SK-N-SH (cell line): Measurements from ENCODE around the gene SLC2A2. TPM values are rescaled to one million over a fixed set of nuclear protein-coding genes. Genes with fewer than 3 reads are reported as not detected.

Experiments used
- CTCF ChIA-PET: fragments of 300-600, 350-600 bp; formaldehyde crosslinking; extraction: SDS; loops from one replicate; lab custom pipeline; 2021; lab: Yijun Ruan, JAX
- POLR2A ChIA-PET: fragments of 350-600 bp; sonication (Branson Sonifier 250); formaldehyde crosslinking; extraction: SDS; loops from one replicate; lab custom pipeline; 2020; ENCODE audit warnings: antibody characterized with exemption, inconsistent platforms; lab: Yijun Ruan, JAX
- DNase-seq: peaks from one replicate; pipeline ENCODE4 v3.0.0; 2012
- H2AFZ ChIP-seq: fragments of 200-600 bp; sonication (generic); 2 replicates; pipeline ENCODE4 v1.8.1; 2016; ENCODE audit warnings: antibody characterized with exemption, mild to moderate bottlenecking, low read depth
- H3F3A ChIP-seq: fragments of 200-600 bp; sonication (generic); replicated peaks from 2 replicates; pipeline ENCODE3; 2016; ENCODE audit warnings: antibody characterized with exemption, mild to moderate bottlenecking; ENCODE audit not compliant: insufficient read depth
- H3K27ac ChIP-seq, 2 experiments: fragments of 200-500 bp in 1 of 2; fragments of 200-600 bp in 1 of 2; sonication (Bioruptor generic) in 1 of 2; sonication (generic), shearing (Covaris generic) in 1 of 2; 2 replicates each; pipeline versions ENCODE4 v1.5.1 to v1.6.1; 2014 to 2016; ENCODE audit warnings: low read depth in 2 of 2, inconsistent platforms in 1 of 2, low read length in 1 of 2, mild to moderate bottlenecking in 1 of 2, mixed read lengths in 1 of 2
- H3K27me3 ChIP-seq: fragments of 200-600 bp; sonication (generic), shearing (Covaris generic); 2 replicates; pipeline ENCODE4 v1.6.1; 2016; ENCODE audit warnings: mixed run types; ENCODE audit not compliant: insufficient read depth
- H3K36me3 ChIP-seq, 2 experiments: fragments of 200-500 bp in 1 of 2; fragments of 200-600 bp in 1 of 2; sonication (Bioruptor generic) in 1 of 2; sonication (generic) in 1 of 2; replicated peaks in 1 of 2; 2 replicates each; pipeline versions ENCODE3 to v1.5.1; 2014 to 2016; ENCODE audit warnings: low read length in 1 of 2, mild to moderate bottlenecking in 1 of 2; ENCODE audit not compliant: insufficient read depth in 2 of 2, control insufficient read depth in 1 of 2
- H3K4me1 ChIP-seq, 2 experiments: fragments of 200-500 bp in 1 of 2; fragments of 200-600 bp in 1 of 2; sonication (Bioruptor generic) in 1 of 2; sonication (generic), shearing (Covaris generic) in 1 of 2; 2 replicates each; pipeline versions ENCODE4 v1.5.1 to v1.6.1; 2014 to 2016; ENCODE audit warnings: low read depth in 1 of 2, low read length in 1 of 2, mixed run types in 1 of 2; ENCODE audit not compliant: insufficient read depth in 2 of 2, control insufficient read depth in 1 of 2
- H3K4me2 ChIP-seq: fragments of 200-600 bp; sonication (generic), shearing (Covaris generic); 2 replicates; pipeline ENCODE4 v1.6.1; 2017; ENCODE audit warnings: mixed run types
- H3K4me3 ChIP-seq, 2 experiments: fragments of 200-500 bp in 1 of 2; fragments of 200-600 bp in 1 of 2; sonication (Bioruptor generic) in 1 of 2; sonication (generic), shearing (Covaris generic) in 1 of 2; 2 replicates each; pipeline versions ENCODE4 v1.5.1 to v1.8.1; 2014 to 2016; ENCODE audit warnings: low read depth in 2 of 2, inconsistent platforms in 1 of 2, low read length in 1 of 2, mild to moderate bottlenecking in 1 of 2, mixed read lengths in 1 of 2, moderate library complexity in 1 of 2
- H3K79me2 ChIP-seq: fragments of 200-600 bp; sonication (generic); 2 replicates; pipeline ENCODE4 v1.8.1; 2017; ENCODE audit warnings: mild to moderate bottlenecking; ENCODE audit not compliant: insufficient read depth
- H3K9ac ChIP-seq: fragments of 200-600 bp; sonication (generic); 2 replicates; pipeline ENCODE4 v1.6.1; 2017; ENCODE audit warnings: mixed run types
- H3K9me2 ChIP-seq: fragments of 200-600 bp; sonication (generic); 2 replicates; pipeline ENCODE4 v1.6.1; 2017; ENCODE audit warnings: mixed run types
- H3K9me3 ChIP-seq: fragments of 200-600 bp; sonication (generic); 2 replicates; pipeline ENCODE4 v1.6.1; 2017; ENCODE audit warnings: mixed run types, mild to moderate bottlenecking, moderate library complexity
- H4K20me1 ChIP-seq: fragments of 200-600 bp; sonication (generic); 2 replicates; pipeline ENCODE4 v1.6.1; 2017; ENCODE audit warnings: mild to moderate bottlenecking, mixed run types; ENCODE audit not compliant: insufficient read depth
- CHD2 ChIP-seq: fragments of 150-350 bp; IDR thresholded peaks from 2 replicates; pipeline ENCODE4 v1.6.1; 2018; ENCODE audit warnings: low read length; ENCODE audit not compliant: partially characterized antibody
- ELF1 ChIP-seq: IDR thresholded peaks from 2 replicates; pipeline ENCODE4 v1.4.0; 2012
- EP300 ChIP-seq, 2 experiments: IDR thresholded peaks; 2 replicates each; pipeline versions ENCODE4 v1.4.0 to v1.6.1; 2012; ENCODE audit warnings: borderline replicate concordance in 1 of 2, low read depth in 1 of 2, low read length in 1 of 2
- EZH2phosphoT487 ChIP-seq: fragments of 200-600 bp; sonication (generic); IDR thresholded peaks from 2 replicates; pipeline ENCODE4 v1.6.1; 2017; ENCODE audit warnings: low read depth, mixed run types, mild to moderate bottlenecking, antibody characterized with exemption, moderate library complexity, borderline replicate concordance
- FOXJ3 ChIP-seq: sonication (generic); formaldehyde crosslinking; IDR thresholded peaks from 2 replicates; pipeline ENCODE4 v1.5.1; 2020; ENCODE audit warnings: mild to moderate bottlenecking, missing genetic modification reagents
- GABPA ChIP-seq: IDR thresholded peaks from 2 replicates; pipeline ENCODE4 v1.4.0; 2012; ENCODE audit warnings: low read depth, mild to moderate bottlenecking
- GATA2 ChIP-seq: sonication (generic); formaldehyde crosslinking; IDR thresholded peaks from 2 replicates; pipeline ENCODE4 v1.5.0; 2020; ENCODE audit warnings: mild to moderate bottlenecking, missing genetic modification reagents
- IRF3 ChIP-seq: fragments of 150-350 bp; IDR thresholded peaks from 2 replicates; pipeline ENCODE4 v1.6.1; 2016; ENCODE audit warnings: mild to moderate bottlenecking, low read depth, low read length
- MAX ChIP-seq: IDR thresholded peaks from 2 replicates; pipeline ENCODE4 v1.4.0; 2012; ENCODE audit warnings: low read depth
- MXI1 ChIP-seq: IDR thresholded peaks from 2 replicates; pipeline ENCODE4 v1.6.1; 2012; ENCODE audit warnings: mild to moderate bottlenecking, low read depth, low read length, improper control_type of control experiment
- NFIC ChIP-seq: IDR thresholded peaks from 2 replicates; pipeline ENCODE4 v1.4.0; 2012; ENCODE audit warnings: borderline replicate concordance
- NRF1 ChIP-seq: IDR thresholded peaks from 2 replicates; pipeline ENCODE4 v1.6.1; 2012; ENCODE audit warnings: low read depth, mild to moderate bottlenecking, low read length
- PBX3 ChIP-seq: IDR thresholded peaks from 2 replicates; pipeline ENCODE4; 2012
- POLR2AphosphoS5 ChIP-seq: IDR thresholded peaks from 2 replicates; pipeline ENCODE4 v1.6.1; 2012; ENCODE audit warnings: low read depth, low read length
- RCOR1 ChIP-seq: fragments of 150-350 bp; IDR thresholded peaks from 2 replicates; pipeline ENCODE4 v1.6.1; 2017; ENCODE audit warnings: antibody characterized with exemption, low read length
- RFX5 ChIP-seq: IDR thresholded peaks from 2 replicates; pipeline ENCODE4 v1.6.1; 2012; ENCODE audit warnings: mild to moderate bottlenecking, improper control_type of control experiment, low read length
- SIN3A ChIP-seq: IDR thresholded peaks from 2 replicates; pipeline ENCODE4 v1.6.1; 2012; ENCODE audit warnings: low read depth, mild to moderate bottlenecking, low read length, moderate library complexity, borderline replicate concordance
- SMC3 ChIP-seq: IDR thresholded peaks from 2 replicates; pipeline ENCODE4 v1.6.1; 2012; ENCODE audit warnings: low read depth, low read length, improper control_type of control experiment
- TAF1 ChIP-seq: IDR thresholded peaks from 2 replicates; pipeline ENCODE4 v1.6.1; 2012; ENCODE audit warnings: low read depth, mild to moderate bottlenecking, low read length, moderate library complexity, borderline replicate concordance
- TEAD4 ChIP-seq: IDR thresholded peaks from 2 replicates; pipeline ENCODE4 v1.4.0; 2012; ENCODE audit warnings: mild to moderate bottlenecking, borderline replicate concordance; ENCODE audit not compliant: insufficient read depth
- USF1 ChIP-seq: IDR thresholded peaks from 2 replicates; pipeline ENCODE4 v1.4.0; 2012; ENCODE audit warnings: low read depth, borderline replicate concordance
- YY1 ChIP-seq: IDR thresholded peaks from 2 replicates; pipeline ENCODE4 v1.4.0; 2012; ENCODE audit warnings: low read depth, mild to moderate bottlenecking
- WGBS: methylation state at CpG from one replicate; pipeline ENCODE4 v1.1.6; 2017; ENCODE audit warnings: low lambda C conversion rate; 5-methylcytosine and 5-hydroxymethylcytosine counted together
- polyA plus RNA-seq, 3 experiments: library from polyadenylated mRNA; depleted of rRNA; stranded (reverse); fragments of >200 nt; gene quantifications; 2 replicates each; pipeline ENCODE4 v1.2.3, GENCODE V29; 2012

The SLC2A2 gene
- polyA plus RNA-seq, 1 of the 3 experiments (the other 2 are of a cell fraction) = 0.59 TPM

- H3K9me3 ChIP-seq = no peaks in the 10 kb centered on the region
- TF ChIP-seq SIN3A = no peak
- TF ChIP-seq TEAD4 = no peak
- no peak for TF ChIP-seq NFIC
- TF ChIP-seq IRF3 = no peak
- TF ChIP-seq FOXJ3 (CRISPR knock-in tag) = no peak
- TF ChIP-seq NRF1 = no peak
- TF ChIP-seq RFX5 = no peak
- TF ChIP-seq GABPA = no peak
- no peak for TF ChIP-seq CHD2
- TF ChIP-seq YY1 = no peak
- no peak for TF ChIP-seq GATA2 (CRISPR knock-in tag)
- no peak for TF ChIP-seq PBX3
- no peak for TF ChIP-seq ELF1
- TF ChIP-seq TAF1 = no peak
- TF ChIP-seq POLR2AphosphoS5 = no peak
- no peak for TF ChIP-seq MXI1
- no peak for TF ChIP-seq USF1
- TF ChIP-seq SMC3 = no peak
- 86% methylated on average over 2 of the region's 2 CpGs for WGBS
- H3K9me2 ChIP-seq = no peaks in the 10 kb centered on the region
- ChIA-PET CTCF (interaction anchor here (1.0 to 1.3 kb wide), 3 partner anchors 9 to 15 kb away, joined by 3 to 4 read pairs (median 3); no protein-coding TSS in a partner anchor), POLR2A (no interaction called here)
- peaks cover 41 to 60% of the 10 kb centered on the region in 2 experiments for H3K36me3 ChIP-seq
- no peaks in the 10 kb centered on the region for H3F3A ChIP-seq
- H3K27me3 ChIP-seq = no peaks in the 10 kb centered on the region
- no peak overlapping the region for H3K9ac ChIP-seq
- DNase-seq = no peak
- no peaks in the 10 kb centered on the region for H4K20me1 ChIP-seq
- H3K4me3 ChIP-seq = no peak overlapping the region
- H2AFZ ChIP-seq = no peak overlapping the region
- no peak overlapping the region for H3K27ac ChIP-seq
- no peaks in the 10 kb centered on the region for H3K79me2 ChIP-seq
- H3K4me1 ChIP-seq = no peaks in the 10 kb centered on the region
- H3K4me2 ChIP-seq = no peak overlapping the region
These were observed 37.9 kb upstream of the SLC2A2 start for GRCh38 chr3:171064461-171064860.

- no peak overlapping the region for H3K9ac ChIP-seq
- no peaks in the 10 kb centered on the region for H4K20me1 ChIP-seq
- no peaks in the 10 kb centered on the region for H3K9me2 ChIP-seq
- POLR2A ChIA-PET = no interaction called here
- WGBS = 100% methylated on average over 1 of the region's 1 CpG
- no peak overlapping the region for H3K27ac ChIP-seq
- peaks cover 0 to 15% of the 10 kb centered on the region in 2 experiments; a peak in 1 of 4 replicates for H3K4me1 ChIP-seq
- no peaks in the 10 kb centered on the region for H3K27me3 ChIP-seq
- no peak overlapping the region for H2AFZ ChIP-seq
- H3F3A ChIP-seq = peaks cover 4% of the 10 kb centered on the region
- H3K9me3 ChIP-seq = no peaks in the 10 kb centered on the region
- no peak for DNase-seq
- peaks cover 22 to 43% of the 10 kb centered on the region in 2 experiments for H3K36me3 ChIP-seq
- TF ChIP-seq RCOR1 (no peak), EP300 (IDR thresholded peaks at IDR 0.05; ENCODE audit: borderline replicate concordance in 1 of 2, low read depth in 1 of 2, low read length in 1 of 2) (no peak), IRF3 (no peak), MAX (no peak), POLR2AphosphoS5 (no peak), EZH2phosphoT487 (no peak), PBX3 (no peak)
- H3K79me2 ChIP-seq = no peaks in the 10 kb centered on the region
- CTCF ChIA-PET = interaction anchor here (0.9 to 2.9 kb wide), 4 partner anchors 11 to 505 kb away, joined by 3 to 18 read pairs (median 4); no protein-coding TSS in a partner anchor
- no peak overlapping the region for H3K4me3 ChIP-seq
- H3K4me2 ChIP-seq = no peak overlapping the region
These were observed 35.2 kb upstream of the SLC2A2 start for GRCh38 chr3:171061749-171062148.
